GM12874 (cell line): ENCODE measurements around the gene ASB15.

Experiments
- CTCF ChIP-seq: IDR thresholded peaks from 2 replicates; pipeline ENCODE4 v1.5.1; 2011; ENCODE audit warnings: low read depth, mild to moderate bottlenecking, control low read depth, low read length, moderate library complexity; ENCODE audit not compliant: insufficient read depth

ASB15 gene

GRCh38 chr7:123601530-123601929 is at the start of gene ASB15:
ASB15 (plus strand) TSS chr7:123601821; CDS start chr7:123614503, 12,682 bp downstream.
- no peak for TF ChIP-seq CTCF

GRCh38 chr7:123552641-123553040 is 49.0 kb upstream of the ASB15 start:
- TF ChIP-seq CTCF: no peak

GRCh38 chr7:123553159-123553558 is 48.5 kb upstream of the ASB15 start:
- TF ChIP-seq CTCF: no peak

- TF ChIP-seq CTCF: no peak
Measured at GRCh38 chr7:123555484-123555883, 46.1 kb upstream of the ASB15 start.

- no peak for TF ChIP-seq CTCF
Measured at GRCh38 chr7:123557016-123557397, 44.6 kb upstream of the ASB15 start.

- TF ChIP-seq CTCF: no peak
Measured at GRCh38 chr7:123557398-123558288, 44.0 kb upstream of the ASB15 start, which contains the start of gene NDUFA5. NDUFA5 (minus strand) TSS chr7:123557818; CDS start chr7:123557795, 23 bp downstream.

GRCh38 chr7:123558289-123558874 is 43.2 kb upstream of the ASB15 start:
- no peak for TF ChIP-seq CTCF
